ENCODE measurements around the gene VWA8. TPM values are rescaled to one million over a fixed set of nuclear protein-coding genes. Genes with fewer than 3 reads are reported as not detected.

The VWA8 gene
- total RNA-seq, 1 experiment from 2014 or later, result 22.6 TPM

- Histone ChIP-seq H3K27ac (ENCODE audit: low read depth, low read length) (no peak overlapping the region), H3K4me2 (ENCODE audit: low read length) (no peak overlapping the region), H3K36me3 (ENCODE audit: control insufficient read depth in 1 of 2, insufficient read depth in 2 of 2, low read length in 2 of 2) (no peaks in the 10 kb centered on the region), H3K79me2 (ENCODE audit: insufficient read depth, low read length) (no peaks in the 10 kb centered on the region), H2AFZ (ENCODE audit: low read depth, low read length, poor library complexity, severe bottlenecking) (no peak overlapping the region), H3K4me1 (ENCODE audit: control insufficient read depth in 1 of 2, insufficient read depth in 2 of 2, low read length in 2 of 2) (no peaks in the 10 kb centered on the region), H4K20me1 (ENCODE audit: insufficient read depth) (no peaks in the 10 kb centered on the region), H3K9me3 (ENCODE audit: control insufficient read depth in 1 of 2, insufficient read depth in 1 of 2, low read depth in 1 of 2, low read length in 2 of 2) (no peaks in the 10 kb centered on the region), H3K4me3 (replicated peaks in 1 of 2; ENCODE audit: low read depth in 1 of 2, low read length in 2 of 2) (no peak overlapping the region), H3K27me3 (ENCODE audit: insufficient read depth, low read length) (no peaks in the 10 kb centered on the region), H3K9me2 (ENCODE audit: insufficient read depth) (no peaks in the 10 kb centered on the region), H3K9ac (ENCODE audit: low read length) (no peak overlapping the region)
- BruUV-seq (replicated peaks), result no TSS peak
- DNase-seq (ENCODE audit: low read depth, low spot score) (no peak), ATAC-seq (no peak)
- intact Hi-C loops (cut with micrococcal nuclease), result no loop called here
- RAD21 ChIA-PET (ENCODE audit: low non-redundant PET in 1 of 2, low total read pairs in 2 of 2, uncharacterized antibody in 2 of 2, unreplicated experiment in 2 of 2), result no interaction called here
- CTCF ChIA-PET, result no interaction called here
- TF ChIP-seq, protein P1, sequence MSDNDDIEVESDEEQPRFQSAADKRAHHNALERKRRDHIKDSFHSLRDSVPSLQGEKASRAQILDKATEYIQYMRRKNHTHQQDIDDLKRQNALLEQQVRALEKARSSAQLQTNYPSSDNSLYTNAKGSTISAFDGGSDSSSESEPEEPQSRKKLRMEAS (IDR thresholded peaks at IDR 0.05), result no peak
- TF ChIP-seq ZNF274 (IDR thresholded peaks at IDR 0.05; ENCODE audit: low read depth, low read length) (no peak), POLR2AphosphoS5 (IDR thresholded peaks at IDR 0.05; ENCODE audit: low read depth, low read length) (no peak), CBX3 (IDR thresholded peaks at IDR 0.05; ENCODE audit: low read depth) (no peak), FOSL1 (IDR thresholded peaks at IDR 0.05; ENCODE audit: low read depth) (no peak), CTCF (IDR thresholded peaks at IDR 0.05 in 2 of 3, conservative IDR thresholded peaks at IDR 0.05 in 1 of 3; ENCODE audit: borderline replicate concordance in 1 of 3, insufficient read depth in 1 of 3, low read depth in 2 of 3, low read length in 2 of 3) (no peak), TCF7L2 (IDR thresholded peaks at IDR 0.05; ENCODE audit: borderline replicate concordance, extremely low read depth, insufficient read depth, insufficient read length) (no peak), SRF (IDR thresholded peaks at IDR 0.05; ENCODE audit: low read depth) (no peak), JUND (IDR thresholded peaks at IDR 0.05) (no peak), ZFX (IDR thresholded peaks at IDR 0.05) (no peak), SP1 (IDR thresholded peaks at IDR 0.05; ENCODE audit: low read depth) (no peak), SIN3A (IDR thresholded peaks at IDR 0.05; ENCODE audit: low read depth) (no peak), RAD21 (IDR thresholded peaks at IDR 0.05; ENCODE audit: low read depth) (no peak), EZH2phosphoT487 (IDR thresholded peaks at IDR 0.05; ENCODE audit: borderline replicate concordance) (no peak), REST (IDR thresholded peaks at IDR 0.05; ENCODE audit: low read depth) (no peak), EGR1 (IDR thresholded peaks at IDR 0.05; ENCODE audit: low read depth) (no peak), POLR2A (IDR thresholded peaks at IDR 0.05; ENCODE audit: borderline replicate concordance, extremely low read depth, insufficient read depth, insufficient read length) (no peak), EZH2 (IDR thresholded peaks at IDR 0.05) (no peak)
- TF ChIP-seq, protein P2, sequence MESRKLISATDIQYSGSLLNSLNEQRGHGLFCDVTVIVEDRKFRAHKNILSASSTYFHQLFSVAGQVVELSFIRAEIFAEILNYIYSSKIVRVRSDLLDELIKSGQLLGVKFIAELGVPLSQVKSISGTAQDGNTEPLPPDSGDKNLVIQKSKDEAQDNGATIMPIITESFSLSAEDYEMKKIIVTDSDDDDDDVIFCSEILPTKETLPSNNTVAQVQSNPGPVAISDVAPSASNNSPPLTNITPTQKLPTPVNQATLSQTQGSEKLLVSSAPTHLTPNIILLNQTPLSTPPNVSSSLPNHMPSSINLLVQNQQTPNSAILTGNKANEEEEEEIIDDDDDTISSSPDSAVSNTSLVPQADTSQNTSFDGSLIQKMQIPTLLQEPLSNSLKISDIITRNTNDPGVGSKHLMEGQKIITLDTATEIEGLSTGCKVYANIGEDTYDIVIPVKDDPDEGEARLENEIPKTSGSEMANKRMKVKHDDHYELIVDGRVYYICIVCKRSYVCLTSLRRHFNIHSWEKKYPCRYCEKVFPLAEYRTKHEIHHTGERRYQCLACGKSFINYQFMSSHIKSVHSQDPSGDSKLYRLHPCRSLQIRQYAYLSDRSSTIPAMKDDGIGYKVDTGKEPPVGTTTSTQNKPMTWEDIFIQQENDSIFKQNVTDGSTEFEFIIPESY (IDR thresholded peaks at IDR 0.05; ENCODE audit: extremely low read depth, insufficient replicate concordance, low read length), result no peak
- POLR2A ChIA-PET, result no interaction called here
These were observed 432.9 kb downstream of the VWA8 start for GRCh38 chr13:41528021-41528420.

Data from HCT116 (cell line).